GM18505 (cell line): Measurements from ENCODE around the gene FBXW4.

Experiments used
- ATAC-seq: cut with Tn5 transposase; IDR thresholded peaks from one replicate; pipeline ENCODE4 v1.9.1; 2021; ENCODE audit not compliant: unreplicated experiment
- POLR2A ChIP-seq: IDR thresholded peaks from 4 replicates; pipeline ENCODE4 v1.6.1; 2011; ENCODE audit warnings: borderline replicate concordance; ENCODE audit not compliant: insufficient read depth, insufficient read length; ENCODE audit errors: extremely low read depth

The FBXW4 gene

DNA sequence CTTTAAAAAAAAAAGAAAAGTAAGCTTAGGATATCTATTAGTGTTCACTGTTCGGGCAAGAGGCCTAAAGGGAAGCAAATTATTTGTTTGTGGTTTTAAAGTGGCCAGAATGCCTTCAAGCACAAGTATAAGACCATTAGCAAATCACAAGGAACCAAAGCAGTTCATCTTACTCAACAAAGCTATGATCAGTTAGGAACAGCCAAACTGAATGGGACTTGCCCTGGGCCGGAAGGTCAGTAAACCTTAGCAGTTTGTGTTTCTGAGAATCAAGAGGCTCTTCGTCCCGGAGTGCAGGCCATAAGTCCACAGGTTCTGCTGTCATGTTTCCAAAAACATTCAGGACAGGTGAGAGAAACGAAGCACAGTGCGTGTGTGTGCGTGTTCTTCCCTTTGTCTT lies 4.5 kb downstream of the FBXW4 start:
- TF ChIP-seq POLR2A, result no peak
- no peak for ATAC-seq

DNA sequence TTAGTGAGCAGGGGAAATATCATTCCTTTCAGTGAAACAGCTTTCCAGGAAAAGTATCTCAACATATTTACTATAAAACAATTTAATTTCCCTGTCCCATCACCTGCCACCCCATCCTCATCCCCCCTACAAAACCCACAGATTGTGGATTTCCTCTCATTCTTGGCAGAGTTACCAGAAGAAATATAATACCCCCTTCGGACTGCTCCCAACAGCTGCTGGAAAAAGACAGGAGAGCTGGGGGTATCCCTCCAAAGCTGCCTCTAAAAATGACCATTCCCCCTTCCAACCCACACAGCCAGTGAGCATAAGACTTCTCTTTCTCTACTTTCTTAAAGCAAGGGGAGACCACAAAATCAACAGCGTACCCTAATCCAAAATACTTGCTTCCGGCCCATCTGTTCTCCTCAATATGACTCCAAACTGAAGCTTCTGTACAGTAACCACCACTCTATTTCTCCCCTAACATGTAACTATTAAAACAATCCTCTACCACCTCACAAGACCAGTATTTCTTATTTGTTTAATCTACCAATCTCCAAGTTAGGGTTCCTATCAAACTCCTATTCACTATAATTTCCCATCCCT lies 7.8 kb downstream of the FBXW4 start:
- TF ChIP-seq POLR2A, result no peak
- no peak for ATAC-seq

DNA sequence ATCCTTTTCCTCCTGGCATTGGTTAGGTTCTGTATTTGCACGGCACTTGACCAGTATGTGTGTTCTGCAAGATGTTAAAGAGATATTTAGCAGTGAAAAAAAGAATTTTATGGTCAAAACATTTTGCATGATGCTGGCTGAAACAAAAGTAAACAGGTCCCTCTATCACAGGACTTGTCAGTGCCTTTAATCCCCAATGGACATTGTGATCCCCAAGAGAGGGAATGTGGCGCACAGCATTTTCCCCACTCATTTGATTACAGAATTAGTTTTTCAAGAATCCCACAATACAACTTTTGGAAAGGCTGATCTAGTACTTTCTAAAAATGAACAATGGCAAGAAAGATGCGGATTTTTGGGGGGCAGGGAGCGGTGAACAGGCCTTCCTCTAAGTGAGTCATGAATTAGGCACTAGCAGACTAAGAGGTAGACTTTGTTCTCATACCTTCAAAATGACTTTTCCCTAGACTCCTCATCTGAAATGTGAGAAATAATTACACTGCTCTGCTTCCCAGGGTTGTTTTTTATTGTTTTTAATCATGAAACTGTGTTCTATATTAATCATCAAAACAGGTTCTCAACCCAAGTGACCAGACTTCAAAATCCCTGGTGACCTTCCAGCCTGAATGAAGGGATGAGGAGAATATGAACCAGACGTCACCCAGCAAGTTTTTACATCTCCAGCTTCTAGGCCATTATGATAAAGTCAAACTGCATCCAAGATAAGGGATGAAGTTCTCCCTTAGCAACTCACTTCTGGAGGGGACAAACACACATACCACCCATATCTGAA lies 8.6 kb downstream of the FBXW4 start:
- ATAC-seq, result no peak

DNA sequence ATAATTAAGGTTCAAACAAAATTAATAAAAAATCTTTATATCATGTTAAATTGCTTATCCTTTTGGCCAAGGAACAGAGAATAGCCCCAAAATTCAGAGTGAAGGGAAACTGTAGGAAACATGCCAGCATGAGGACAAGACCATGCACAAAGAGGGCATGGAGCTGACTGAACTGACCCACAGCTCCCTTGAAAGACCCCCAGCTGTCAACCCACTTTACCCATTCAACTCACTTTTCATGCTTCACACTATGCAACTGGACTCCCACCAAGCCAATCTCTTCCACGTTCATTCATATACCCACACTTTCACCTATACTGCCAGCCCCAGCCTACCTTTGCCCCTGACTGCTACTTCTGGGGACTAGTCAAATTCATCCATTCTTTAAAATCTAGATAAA lies 10.2 kb downstream of the FBXW4 start:
- no peak for ATAC-seq
- no peak for TF ChIP-seq POLR2A

More for the DNA sequence above, 8.6 kb downstream of the FBXW4 start:
- no peak for TF ChIP-seq POLR2A

DNA sequence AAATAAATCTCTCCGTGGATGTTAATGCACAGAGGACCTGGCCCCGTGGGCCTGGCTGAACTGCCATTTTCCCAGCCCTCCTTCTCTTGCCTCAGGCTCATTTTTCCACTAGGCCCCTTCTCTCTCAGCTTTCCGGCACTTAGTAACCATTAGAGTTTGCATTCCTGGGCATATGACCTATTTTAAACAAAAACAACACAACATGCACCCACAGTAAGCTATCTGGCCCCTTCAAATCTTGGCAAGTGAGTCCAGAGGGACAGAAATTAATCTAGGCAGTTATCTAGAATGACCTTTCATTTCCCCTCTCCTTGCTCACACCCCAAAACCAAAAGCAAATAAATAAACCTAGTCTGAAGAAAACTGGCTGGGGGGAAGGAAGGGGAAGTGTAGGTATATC lies 11.7 kb downstream of the FBXW4 start:
- no peak for TF ChIP-seq POLR2A
- no peak for ATAC-seq

DNA sequence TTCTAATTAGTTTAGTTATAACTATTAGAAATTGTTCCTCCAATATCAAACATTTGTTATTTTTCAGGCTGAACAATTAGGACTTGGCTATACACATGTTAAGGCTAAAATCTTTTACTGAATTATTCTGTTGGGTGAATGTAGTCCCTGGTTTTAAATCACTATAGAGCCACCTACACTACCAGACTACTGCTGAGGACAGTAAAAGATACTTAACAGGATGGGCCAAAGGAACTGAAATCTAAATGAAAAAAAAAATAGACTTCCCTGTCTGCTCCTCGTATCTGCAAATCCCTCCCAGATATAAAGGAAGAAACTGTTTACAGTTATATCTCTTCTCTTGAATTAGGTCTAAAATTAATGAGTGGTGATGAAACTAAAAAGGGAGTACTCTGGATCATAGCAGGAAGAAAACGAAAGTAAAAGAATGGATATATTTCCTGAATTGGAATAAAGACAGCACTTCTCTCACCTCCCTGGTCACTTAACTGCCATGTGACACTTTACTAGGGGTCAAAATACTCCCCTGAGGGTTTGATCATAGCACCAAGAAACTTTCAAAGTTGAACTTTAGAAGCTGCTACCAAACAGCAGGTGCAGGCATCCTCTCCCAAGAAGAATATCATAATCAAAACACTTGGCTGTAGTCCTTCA lies 12.7 kb downstream of the FBXW4 start:
- no peak for ATAC-seq
- no peak for TF ChIP-seq POLR2A

DNA sequence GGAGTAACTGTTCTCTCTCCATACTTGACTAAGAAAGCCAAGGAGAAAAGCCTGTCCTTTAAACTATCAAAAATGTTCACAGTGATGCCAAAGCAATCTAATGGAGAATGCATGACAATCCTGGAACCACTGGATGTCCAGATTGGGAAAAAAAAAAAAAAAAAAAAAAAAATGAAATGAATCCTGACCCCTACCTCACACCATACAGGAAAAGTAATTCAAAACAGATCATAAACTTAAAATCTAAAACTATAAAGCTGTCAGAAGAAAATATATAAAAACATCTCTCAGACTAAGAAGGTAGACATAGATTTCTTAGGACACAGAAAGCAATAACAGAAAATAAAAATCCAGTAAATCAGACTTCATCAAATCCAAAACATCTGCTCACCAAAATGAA lies 18.4 kb downstream of the FBXW4 start:
- no peak for TF ChIP-seq POLR2A
- ATAC-seq, result no peak

DNA sequence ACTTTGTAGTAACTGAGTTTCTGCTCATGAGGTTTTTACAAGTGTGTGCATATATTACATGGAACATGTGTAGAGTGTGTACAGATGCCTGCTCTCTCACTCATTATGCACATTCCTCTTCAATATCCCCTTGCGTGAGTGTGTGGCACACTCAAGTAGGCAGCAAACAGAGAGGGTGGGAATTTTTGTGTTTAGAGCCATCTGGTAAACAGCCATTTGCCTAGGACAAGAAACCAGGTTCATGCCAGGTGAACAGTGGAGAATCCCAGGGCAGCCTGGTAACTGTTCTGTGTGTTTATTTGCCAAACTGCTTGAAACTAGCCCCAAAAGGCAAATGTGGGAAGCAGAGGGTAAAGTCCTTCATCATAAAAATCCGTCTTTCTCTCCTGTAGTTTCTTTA lies 19.9 kb downstream of the FBXW4 start:
- ATAC-seq, result no peak
- TF ChIP-seq POLR2A, result no peak

DNA sequence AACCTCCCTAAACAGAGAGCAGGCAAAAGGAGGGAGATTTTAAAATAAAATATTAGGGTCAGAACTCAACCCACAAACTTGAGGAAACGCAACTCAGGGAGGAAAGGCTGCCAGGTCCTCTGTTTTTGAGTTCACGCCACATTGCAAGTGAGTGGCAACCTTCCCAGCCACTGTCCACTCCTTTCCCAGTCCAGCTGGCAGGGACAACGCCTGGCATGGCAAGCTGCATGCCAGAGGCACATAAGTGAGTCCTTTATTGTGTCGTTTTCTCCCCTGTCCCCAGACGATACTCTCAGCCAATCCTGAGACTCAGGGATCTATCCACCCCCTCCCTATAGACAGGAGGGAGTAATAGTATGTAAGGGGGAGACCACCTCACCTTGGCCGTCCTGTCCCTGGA lies 22.4 kb downstream of the FBXW4 start:
- ATAC-seq, result no peak
- TF ChIP-seq POLR2A, result no peak

DNA sequence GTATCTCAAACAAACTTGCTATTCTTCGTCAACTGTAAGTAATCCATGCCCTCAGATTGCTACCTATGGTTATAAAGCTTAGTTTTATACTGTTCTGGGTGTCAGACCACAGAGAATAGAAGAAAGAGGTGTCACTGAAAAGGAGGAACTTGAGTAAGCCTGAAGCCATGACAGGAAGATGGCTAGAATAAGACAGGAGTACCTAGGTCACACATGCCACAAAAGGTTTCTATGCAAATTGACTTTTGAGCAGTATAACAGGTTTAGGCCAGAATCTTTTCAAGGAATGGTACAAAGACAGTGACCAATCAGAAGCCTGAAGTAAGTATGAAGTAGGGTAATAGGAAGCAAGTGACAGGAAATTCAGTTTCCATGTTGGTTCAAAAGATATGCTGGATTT lies 23.5 kb downstream of the FBXW4 start:
- TF ChIP-seq POLR2A, result no peak
- ATAC-seq, result peak; percentile 62

DNA sequence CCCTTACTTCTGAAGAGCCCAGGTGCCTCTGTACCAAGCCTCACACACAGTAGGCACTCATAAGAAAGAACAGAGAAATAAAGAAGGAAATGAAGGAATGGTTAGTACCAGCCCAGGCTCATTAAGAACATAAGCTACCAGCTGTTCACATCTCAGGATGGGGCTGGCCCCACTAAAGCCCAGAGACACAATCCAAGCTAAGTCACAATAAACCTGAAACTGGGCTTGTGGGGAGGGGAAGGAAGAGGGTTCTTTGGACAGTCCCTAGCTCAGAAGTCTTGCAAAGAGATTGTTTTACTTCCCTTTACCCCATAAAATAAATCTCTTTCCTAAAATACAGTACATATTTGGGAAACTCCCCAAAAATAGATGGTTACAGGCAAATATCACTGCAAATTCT lies 24.3 kb downstream of the FBXW4 start:
- ATAC-seq, result no peak
- no peak for TF ChIP-seq POLR2A

DNA sequence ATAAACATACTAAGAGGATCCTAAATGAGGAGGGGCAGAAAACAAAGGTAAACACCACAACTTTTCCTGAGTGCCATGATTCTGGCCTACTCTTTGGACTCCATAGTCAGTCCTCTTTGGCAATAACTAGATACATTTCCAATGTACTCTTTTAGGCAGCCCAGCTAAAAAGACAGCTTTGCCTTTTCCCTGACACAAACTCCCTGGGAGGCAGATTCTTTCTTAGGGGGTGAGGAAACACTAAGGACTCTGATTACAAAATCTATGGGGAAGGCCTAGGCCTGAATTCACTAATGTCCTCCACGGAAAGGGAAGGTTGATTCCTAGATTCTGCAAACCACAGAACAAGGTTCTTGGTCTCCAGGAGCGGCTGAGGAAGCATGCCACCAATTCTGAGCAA lies 25.8 kb downstream of the FBXW4 start:
- TF ChIP-seq POLR2A, result no peak
- no peak for ATAC-seq

DNA sequence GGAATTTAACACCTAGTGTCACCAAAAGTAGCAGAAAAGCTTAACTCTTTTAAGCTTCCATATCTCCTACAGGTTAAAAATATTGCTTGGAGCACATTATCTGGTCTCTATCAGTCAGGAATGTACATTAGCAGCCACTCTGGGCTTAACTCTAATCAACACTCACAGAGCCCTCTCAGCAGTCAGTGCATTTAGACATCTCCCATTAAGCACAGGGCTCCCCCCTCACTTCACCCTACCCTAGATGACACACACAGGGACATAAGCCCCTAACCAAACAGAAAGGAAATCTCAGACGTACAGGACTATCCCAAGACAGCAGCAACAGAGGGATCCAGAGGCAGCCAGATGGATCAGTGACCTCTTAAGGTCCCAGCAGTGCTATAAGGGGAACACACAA lies 26.4 kb downstream of the FBXW4 start:
- ATAC-seq, result no peak
- no peak for TF ChIP-seq POLR2A

DNA sequence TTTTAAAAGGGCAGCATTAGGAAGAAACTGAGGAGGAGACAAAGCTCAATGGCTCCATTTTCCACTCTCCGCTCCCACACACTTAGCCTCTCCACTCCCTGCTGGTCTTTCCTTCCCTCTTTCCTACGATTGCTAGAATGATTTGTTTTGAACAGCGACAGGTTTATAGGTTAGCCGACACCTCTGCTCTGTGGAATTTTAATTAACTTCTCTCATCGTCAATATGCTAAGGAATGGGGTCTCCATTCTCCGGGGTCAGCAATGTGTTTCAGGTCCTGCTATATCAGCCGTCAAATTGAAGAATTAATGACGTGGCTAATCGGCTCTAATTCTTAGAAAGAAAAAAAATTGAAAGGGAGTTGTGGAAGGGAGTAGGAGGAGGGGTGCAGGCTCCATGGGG lies 28.9 kb downstream of the FBXW4 start:
- no peak for ATAC-seq
- TF ChIP-seq POLR2A, result no peak

DNA sequence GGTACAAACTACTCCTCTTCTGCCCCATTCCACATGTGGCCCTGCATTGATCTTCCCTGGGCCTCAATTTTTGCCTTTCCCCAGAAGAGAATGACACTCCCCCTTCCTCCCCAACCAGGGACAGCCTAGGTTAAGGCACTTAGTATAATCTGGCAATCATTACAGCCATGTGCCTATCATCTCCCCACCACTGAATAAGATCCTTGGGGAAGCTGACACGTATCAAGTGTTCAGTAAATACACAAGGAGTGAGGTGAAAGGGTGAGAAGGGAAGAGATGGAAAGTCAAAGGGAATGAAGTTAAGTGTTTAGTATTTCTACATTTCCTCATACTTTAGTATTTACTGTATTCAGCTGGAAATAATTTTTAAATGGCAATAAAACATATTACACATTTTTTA lies 31.9 kb downstream of the FBXW4 start:
- no peak for TF ChIP-seq POLR2A
- no peak for ATAC-seq

DNA sequence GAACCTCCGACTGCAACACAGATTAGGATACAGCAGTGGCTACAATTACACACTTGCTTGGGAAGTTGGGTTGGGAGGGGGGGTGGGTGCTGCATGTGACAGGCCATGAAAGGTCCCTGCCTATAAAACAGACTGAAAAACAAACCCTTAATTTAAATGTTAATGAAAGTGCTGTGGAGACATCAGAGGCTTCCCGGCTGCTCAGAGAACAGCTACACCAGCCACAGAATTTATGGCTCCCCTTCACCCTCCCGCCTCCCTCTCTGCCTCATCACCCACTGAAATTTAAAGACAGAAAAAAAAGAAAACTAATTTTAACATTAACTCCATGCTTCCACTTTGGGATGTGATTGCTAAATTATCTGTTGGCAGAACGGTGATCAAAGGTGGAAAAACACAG lies 34.7 kb downstream of the FBXW4 start:
- no peak for ATAC-seq
- no peak for TF ChIP-seq POLR2A
